Body of pancreas (tissue), 4 donors: ENCODE results near the gene CCDC60.

Source experiments
- POLR2A ChIP-seq, 3 donors: fragments of 450-650 bp; IDR thresholded peaks; one replicate each; pipeline ENCODE4 v1.6.1; 2016; ENCODE audit warnings: antibody characterized with exemption in 3 of 3, mild to moderate bottlenecking in 2 of 3
- TF ChIP-seq, protein P1 (sequence below), 7 experiments: fragments of 450-650 bp in 4 of 7; fragments of 200-600 bp in 3 of 7; sonication (generic) in 3 of 7; IDR thresholded peaks; one replicate each; pipeline ENCODE4 v1.5.1; 2016 to 2019; ENCODE audit warnings: antibody characterized with exemption in 7 of 7

DNA sequence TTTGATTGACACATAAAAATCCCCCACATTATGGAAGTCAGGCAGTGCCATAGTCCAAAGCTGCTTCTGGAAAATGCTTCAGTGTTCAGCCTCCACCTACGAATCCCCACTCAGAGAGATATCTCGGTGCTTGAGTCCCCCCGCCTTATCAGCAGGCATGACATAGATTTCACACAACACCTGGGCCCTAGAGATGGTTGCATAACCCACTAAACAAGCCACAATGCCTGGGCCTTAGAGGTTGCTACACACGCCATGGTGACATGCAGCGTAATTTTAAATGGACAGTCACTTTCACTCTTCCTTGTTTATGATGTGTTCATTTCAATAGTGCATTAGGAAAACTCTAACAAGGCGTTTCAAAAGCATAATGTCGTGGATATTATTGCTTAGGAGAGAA, 38.0 kb downstream of the CCDC60 start:
- TF ChIP-seq, protein P1, sequence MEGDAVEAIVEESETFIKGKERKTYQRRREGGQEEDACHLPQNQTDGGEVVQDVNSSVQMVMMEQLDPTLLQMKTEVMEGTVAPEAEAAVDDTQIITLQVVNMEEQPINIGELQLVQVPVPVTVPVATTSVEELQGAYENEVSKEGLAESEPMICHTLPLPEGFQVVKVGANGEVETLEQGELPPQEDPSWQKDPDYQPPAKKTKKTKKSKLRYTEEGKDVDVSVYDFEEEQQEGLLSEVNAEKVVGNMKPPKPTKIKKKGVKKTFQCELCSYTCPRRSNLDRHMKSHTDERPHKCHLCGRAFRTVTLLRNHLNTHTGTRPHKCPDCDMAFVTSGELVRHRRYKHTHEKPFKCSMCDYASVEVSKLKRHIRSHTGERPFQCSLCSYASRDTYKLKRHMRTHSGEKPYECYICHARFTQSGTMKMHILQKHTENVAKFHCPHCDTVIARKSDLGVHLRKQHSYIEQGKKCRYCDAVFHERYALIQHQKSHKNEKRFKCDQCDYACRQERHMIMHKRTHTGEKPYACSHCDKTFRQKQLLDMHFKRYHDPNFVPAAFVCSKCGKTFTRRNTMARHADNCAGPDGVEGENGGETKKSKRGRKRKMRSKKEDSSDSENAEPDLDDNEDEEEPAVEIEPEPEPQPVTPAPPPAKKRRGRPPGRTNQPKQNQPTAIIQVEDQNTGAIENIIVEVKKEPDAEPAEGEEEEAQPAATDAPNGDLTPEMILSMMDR (IDR thresholded peaks at IDR 0.05) = no peak
- TF ChIP-seq POLR2A (IDR thresholded peaks at IDR 0.05) = no peak
